SJCRH30 (cell line): ENCODE measurements around the gene TBXT. TPM values are rescaled to one million over a fixed set of nuclear protein-coding genes. Genes with fewer than 3 reads are reported as not detected.
A peak's percentile ranks its signal among the peaks of the same experiment; 100 is the strongest.
"Not testable (repeated sequence)": the region's sequence is repeated elsewhere in the genome, so short reads cannot be mapped to it uniquely, and the experiment has no call there.

ENCODE experiments used
- DNase-seq, 2 experiments: peaks; one replicate each; pipeline ENCODE4 v3.0.0-alpha.2; 2015 to 2020
- H3K27ac ChIP-seq: fragments of 250-450 bp; sonication (Bioruptor Pico); 2 replicates; pipeline ENCODE4 v1.5.1; 2020; ENCODE audit warnings: mild to moderate bottlenecking, moderate library complexity
- H3K27me3 ChIP-seq: fragments of 250-450 bp; sonication (Bioruptor Pico); 2 replicates; pipeline ENCODE4 v1.5.1; 2020; ENCODE audit warnings: mild to moderate bottlenecking, moderate library complexity
- H3K36me3 ChIP-seq: fragments of 250-450 bp; sonication (Bioruptor Pico); 2 replicates; pipeline ENCODE4 v1.5.1; 2020; ENCODE audit warnings: mild to moderate bottlenecking, moderate library complexity
- H3K4me1 ChIP-seq: fragments of 250-450 bp; sonication (Bioruptor Pico); 2 replicates; pipeline ENCODE4 v1.5.1; 2020; ENCODE audit warnings: mild to moderate bottlenecking, moderate library complexity
- H3K4me3 ChIP-seq: fragments of 250-450 bp; sonication (Bioruptor Pico); 2 replicates; pipeline ENCODE4 v1.5.1; 2020; ENCODE audit warnings: mild to moderate bottlenecking, moderate library complexity
- H3K9me3 ChIP-seq: fragments of 250-450 bp; sonication (Bioruptor Pico); replicated peaks from 2 replicates; pipeline ENCODE4 v1.5.1; 2020; ENCODE audit warnings: mild to moderate bottlenecking, moderate library complexity
- total RNA-seq: library from RNA; depleted of rRNA; stranded (reverse); fragments of >200 nt; shearing (Covaris generic); gene quantifications from 2 replicates; pipeline ENCODE4 v1.2.3, GENCODE V29; 2014

Gene TBXT
- total RNA-seq, 1 experiment from 2014 or later: 0.20 TPM

- H3K27ac ChIP-seq: no peak overlapping the region
- no peaks in the 10 kb centered on the region for H3K27me3 ChIP-seq
- no peak for DNase-seq
- H3K36me3 ChIP-seq: no peaks in the 10 kb centered on the region
- no peaks in the 10 kb centered on the region for H3K9me3 ChIP-seq
- no peak overlapping the region for H3K4me3 ChIP-seq
- no peaks in the 10 kb centered on the region for H3K4me1 ChIP-seq
These were observed 4.9 kb downstream of the TBXT start for GRCh38 chr6:166162599-166163342.

GRCh38 chr6:166157930-166158617 lies 9.6 kb downstream of the TBXT start:
- DNase-seq: no peak
- no peak overlapping the region for H3K27ac ChIP-seq
- no peaks in the 10 kb centered on the region for H3K27me3 ChIP-seq
- no peaks in the 10 kb centered on the region for H3K36me3 ChIP-seq
- H3K4me1 ChIP-seq: no peaks in the 10 kb centered on the region
- no peak overlapping the region for H3K4me3 ChIP-seq
- H3K9me3 ChIP-seq: no peaks in the 10 kb centered on the region

- no peak overlapping the region for H3K4me3 ChIP-seq
- no peaks in the 10 kb centered on the region for H3K36me3 ChIP-seq
- H3K27ac ChIP-seq: no peak overlapping the region
- H3K9me3 ChIP-seq: no peaks in the 10 kb centered on the region
- DNase-seq: peak in 1 of 2 experiments; percentile 21
- no peaks in the 10 kb centered on the region for H3K4me1 ChIP-seq
- no peaks in the 10 kb centered on the region for H3K27me3 ChIP-seq
These were observed 10.7 kb downstream of the TBXT start for GRCh38 chr6:166156942-166157341.

GRCh38 chr6:166153966-166154365 lies 13.7 kb downstream of the TBXT start:
- Histone ChIP-seq H3K27ac (no peak overlapping the region), H3K4me1 (no peaks in the 10 kb centered on the region), H3K36me3 (no peaks in the 10 kb centered on the region), H3K9me3 (no peaks in the 10 kb centered on the region; the same call in 1 of the 2 replicates), H3K4me3 (no peak overlapping the region), H3K27me3 (no peaks in the 10 kb centered on the region)
- DNase-seq: no peak

- Histone ChIP-seq H3K4me3 (no peak overlapping the region), H3K4me1 (no peaks in the 10 kb centered on the region), H3K9me3 (no peaks in the 10 kb centered on the region; the same call in 1 of the 2 replicates), H3K27ac (no peak overlapping the region), H3K27me3 (no peaks in the 10 kb centered on the region), H3K36me3 (no peaks in the 10 kb centered on the region)
- DNase-seq: no peak
These were observed 15.0 kb downstream of the TBXT start for GRCh38 chr6:166152660-166153059.

- Histone ChIP-seq H3K4me1 (no peaks in the 10 kb centered on the region), H3K9me3 (no peaks in the 10 kb centered on the region; the same call in 1 of the 2 replicates), H3K36me3 (no peaks in the 10 kb centered on the region), H3K27ac (no peak overlapping the region), H3K27me3 (no peaks in the 10 kb centered on the region), H3K4me3 (no peak overlapping the region)
- DNase-seq: no peak
These were observed 15.9 kb downstream of the TBXT start for GRCh38 chr6:166151798-166152197.

- DNase-seq: no peak
- no peaks in the 10 kb centered on the region; the same call in 1 of the 2 replicates for H3K9me3 ChIP-seq
- no peak overlapping the region for H3K27ac ChIP-seq
- no peak overlapping the region for H3K4me3 ChIP-seq
- no peaks in the 10 kb centered on the region for H3K36me3 ChIP-seq
- no peaks in the 10 kb centered on the region for H3K27me3 ChIP-seq
- H3K4me1 ChIP-seq: no peaks in the 10 kb centered on the region
These were observed 21.9 kb downstream of the TBXT start for GRCh38 chr6:166145751-166146150.

GRCh38 chr6:166143011-166143410 lies 24.6 kb downstream of the TBXT start:
- DNase-seq: no peak
- no peaks in the 10 kb centered on the region for H3K27me3 ChIP-seq
- H3K9me3 ChIP-seq: no peaks in the 10 kb centered on the region
- no peak overlapping the region for H3K27ac ChIP-seq
- H3K4me3 ChIP-seq: no peak overlapping the region
- no peaks in the 10 kb centered on the region for H3K36me3 ChIP-seq
- H3K4me1 ChIP-seq: no peaks in the 10 kb centered on the region

- Histone ChIP-seq H3K27ac (no peak overlapping the region), H3K27me3 (no peaks in the 10 kb centered on the region), H3K9me3 (no peaks in the 10 kb centered on the region), H3K4me3 (no peak overlapping the region), H3K36me3 (no peaks in the 10 kb centered on the region), H3K4me1 (no peaks in the 10 kb centered on the region)
- no peak for DNase-seq
These were observed 39.8 kb downstream of the TBXT start for GRCh38 chr6:166127624-166128472.

GRCh38 chr6:166123115-166123514 lies 44.5 kb downstream of the TBXT start:
- H3K4me1 ChIP-seq, H3K4me3 ChIP-seq, DNase-seq, H3K27ac ChIP-seq, H3K9me3 ChIP-seq, H3K36me3 ChIP-seq, H3K27me3 ChIP-seq: not testable (repeated sequence)

GRCh38 chr6:166121726-166122125 lies 45.9 kb downstream of the TBXT start:
- Histone ChIP-seq H3K4me3 (no peak overlapping the region), H3K27ac (no peak overlapping the region), H3K36me3 (no peaks in the 10 kb centered on the region), H3K9me3 (no peaks in the 10 kb centered on the region), H3K4me1 (no peaks in the 10 kb centered on the region), H3K27me3 (peaks cover 9% of the 10 kb centered on the region; the same call in 1 of the 2 replicates)
- no peak for DNase-seq

GRCh38 chr6:166119116-166119911 lies 48.3 kb downstream of the TBXT start:
- no peak overlapping the region for H3K27ac ChIP-seq
- H3K4me3 ChIP-seq: no peak overlapping the region
- H3K4me1 ChIP-seq: no peaks in the 10 kb centered on the region
- DNase-seq: no peak
- 0 out of 2 replicates have a peak, but pooled peaks cover 2% of the 10 kb centered on the region for H3K9me3 ChIP-seq
- no peaks in the 10 kb centered on the region for H3K36me3 ChIP-seq
- peaks cover 9% of the 10 kb centered on the region; the same call in 1 of the 2 replicates for H3K27me3 ChIP-seq

GRCh38 chr6:166115609-166116008 lies 52.0 kb downstream of the TBXT start:
- Histone ChIP-seq H3K36me3 (no peaks in the 10 kb centered on the region), H3K4me1 (no peaks in the 10 kb centered on the region)
- DNase-seq: no peak

GRCh38 chr6:166112580-166112979 lies 55.1 kb downstream of the TBXT start:
- Histone ChIP-seq H3K36me3 (no peaks in the 10 kb centered on the region), H3K27me3 (no peaks in the 10 kb centered on the region), H3K9me3 (0 out of 2 replicates have a peak, but pooled peaks cover 2% of the 10 kb centered on the region), H3K27ac (peak overlapping the region; percentile 23), H3K4me3 (peak overlapping the region; percentile 24), H3K4me1 (no peaks in the 10 kb centered on the region)
- DNase-seq: peak; percentile 68 to 70

More at GRCh38 chr6:166115609-166116008, 52.0 kb downstream of the TBXT start:
- Histone ChIP-seq H3K27me3 (no peaks in the 10 kb centered on the region), H3K4me3 (no peak overlapping the region), H3K27ac (no peak overlapping the region), H3K9me3 (0 out of 2 replicates have a peak, but pooled peaks cover 2% of the 10 kb centered on the region)
